ENCODE data around the gene PRKCD. TPM values are rescaled to one million over a fixed set of nuclear protein-coding genes. Genes with fewer than 3 reads are reported as not detected.

The PRKCD gene
- total and polyA plus RNA-seq, 12 donors: 10.7 to 156 (median 49.2) TPM

DNA sequence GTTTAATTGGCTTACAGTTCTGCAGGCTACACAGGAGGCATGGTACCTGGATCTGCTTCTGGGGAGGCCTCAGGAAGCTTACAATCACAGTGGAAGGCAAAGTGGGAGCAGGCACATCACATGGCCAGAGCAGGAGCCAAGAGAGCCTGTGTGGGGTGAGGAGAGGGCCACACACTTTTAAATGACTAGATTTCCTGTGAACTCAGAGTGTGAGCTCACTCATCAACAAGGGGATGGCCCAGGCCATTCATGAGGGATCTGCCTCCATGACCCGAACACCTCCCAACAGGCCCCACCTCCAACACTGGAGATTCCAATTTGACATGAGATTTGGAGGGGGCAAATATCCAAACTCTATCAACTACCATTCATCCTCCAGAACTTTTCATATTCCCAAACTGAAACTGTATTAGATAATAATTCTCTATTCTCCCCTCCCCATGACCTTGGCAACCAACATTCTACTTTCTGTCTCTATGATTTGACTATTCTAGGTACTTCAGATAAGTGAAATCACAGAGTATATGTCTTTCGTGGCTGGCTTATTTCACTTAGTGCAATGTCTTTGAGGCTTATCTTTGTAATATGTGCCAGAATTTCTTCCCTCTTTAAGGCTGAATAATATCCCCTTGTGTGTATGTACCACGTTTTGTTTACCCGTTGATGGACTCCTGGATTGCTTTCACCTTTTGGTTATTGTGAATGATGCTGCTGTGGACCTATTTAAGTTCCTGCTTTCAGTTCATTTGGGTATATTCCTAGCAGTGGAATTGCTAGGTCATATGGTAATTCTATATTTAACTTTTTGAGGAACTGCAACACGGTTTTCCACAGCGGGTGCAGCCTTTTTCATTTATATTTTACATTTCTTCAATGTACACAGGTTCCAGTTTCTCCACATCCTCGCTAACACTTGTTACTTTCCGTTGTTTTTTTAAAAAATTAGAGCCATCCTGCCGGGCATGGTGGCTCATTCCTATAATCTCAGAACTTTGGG, 51.0 kb downstream of the PRKCD start:
- no peaks in the 10 kb centered on the region for H3K36me3 ChIP-seq (replicated peaks in 1 of 2)
- no peak overlapping the region for H3K4me3 ChIP-seq
- intact Hi-C loops (cut with DNase I): no loop called here
- H3K27me3 ChIP-seq: no peaks in the 10 kb centered on the region
- no peaks in the 10 kb centered on the region for H3K9me3 ChIP-seq (replicated peaks in 1 of 3)
- 72 to 82% (median 78%) methylated on average over 9 of the region's 9 CpGs for whole genome bisulfite sequencing, 4 donors
- TF ChIP-seq POLR2A (IDR thresholded peaks at IDR 0.05) (no peak), CTCF (IDR thresholded peaks at IDR 0.05) (no peak)
- no peak overlapping the region for H3K27ac ChIP-seq
- no peak for DNase-seq
- no peaks in the 10 kb centered on the region for H3K4me1 ChIP-seq (replicated peaks in 1 of 2)

GRCh38 chr3:53213276-53213675, 52.3 kb downstream of the PRKCD start:
- Histone ChIP-seq H3K4me1 (replicated peaks in 1 of 2) (no peaks in the 10 kb centered on the region), H3K36me3 (replicated peaks in 1 of 2) (no peaks in the 10 kb centered on the region), H3K4me3 (no peak overlapping the region), H3K27ac (no peak overlapping the region), H3K27me3 (no peaks in the 10 kb centered on the region), H3K9me3 (replicated peaks in 1 of 3) (no peaks in the 10 kb centered on the region)
- intact Hi-C loops (cut with DNase I): no loop called here
- no peak for TF ChIP-seq CTCF (IDR thresholded peaks at IDR 0.05)
- TF ChIP-seq POLR2A (IDR thresholded peaks at IDR 0.05): no peak
- DNase-seq: no peak
- 82 to 92% (median 89%) methylated on average over 7 of the region's 7 CpGs for WGBS, 4 donors

DNA sequence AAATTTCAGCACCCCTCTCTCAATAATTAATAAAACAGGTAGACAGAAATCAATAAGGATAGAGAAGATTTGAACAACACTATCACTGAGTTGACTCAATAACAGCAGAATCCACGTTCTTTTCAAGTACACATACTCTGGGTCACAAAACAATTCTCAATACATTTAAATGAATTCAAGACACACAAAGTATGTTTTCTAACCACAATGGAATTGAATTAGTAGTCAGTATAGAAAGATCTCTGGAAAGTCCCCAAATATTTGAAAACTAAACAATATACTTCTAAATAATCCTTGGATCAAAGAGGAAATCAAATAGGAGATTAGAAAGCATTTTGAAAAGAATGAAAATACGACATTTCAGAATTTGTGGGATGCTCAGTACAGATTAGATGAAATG, 54.8 kb downstream of the PRKCD start:
- no peaks in the 10 kb centered on the region for H3K36me3 ChIP-seq (replicated peaks in 1 of 2)
- DNase-seq: no peak
- 73 to 89% (median 86%) methylated on average over 2 of the region's 2 CpGs for WGBS, 4 donors

GRCh38 chr3:53216723-53217122, 55.7 kb downstream of the PRKCD start:
- intact Hi-C loops (cut with DNase I): no loop called here
- no peaks in the 10 kb centered on the region for H3K9me3 ChIP-seq (replicated peaks in 1 of 3)
- H3K27me3 ChIP-seq: no peaks in the 10 kb centered on the region
- TF ChIP-seq POLR2A (IDR thresholded peaks at IDR 0.05) (no peak), CTCF (IDR thresholded peaks at IDR 0.05) (no peak)
- DNase-seq: no peak
- H3K4me1 ChIP-seq (replicated peaks in 1 of 2): no peaks in the 10 kb centered on the region
- H3K36me3 ChIP-seq (replicated peaks in 1 of 2): no peaks in the 10 kb centered on the region
- no peak overlapping the region for H3K27ac ChIP-seq
- 46 to 57% (median 55%) methylated on average over 3 of the region's 3 CpGs for WGBS, 4 donors
- H3K4me3 ChIP-seq: no peak overlapping the region

More for the DNA sequence above, 54.8 kb downstream of the PRKCD start:
- Histone ChIP-seq H3K27me3 (no peaks in the 10 kb centered on the region), H3K4me1 (replicated peaks in 1 of 2) (no peaks in the 10 kb centered on the region), H3K27ac (no peak overlapping the region), H3K4me3 (no peak overlapping the region), H3K9me3 (replicated peaks in 1 of 3) (no peaks in the 10 kb centered on the region)
- TF ChIP-seq POLR2A (IDR thresholded peaks at IDR 0.05) (no peak), CTCF (IDR thresholded peaks at IDR 0.05) (no peak)
- intact Hi-C loops (cut with DNase I): no loop called here
